ENCODE results near the gene AIMP2. TPM values are rescaled to one million over a fixed set of nuclear protein-coding genes. Genes with fewer than 3 reads are reported as not detected.

The AIMP2 gene
- total RNA-seq, 2 donors from 2014 or later, result 34.4 to 35.4 TPM

DNA sequence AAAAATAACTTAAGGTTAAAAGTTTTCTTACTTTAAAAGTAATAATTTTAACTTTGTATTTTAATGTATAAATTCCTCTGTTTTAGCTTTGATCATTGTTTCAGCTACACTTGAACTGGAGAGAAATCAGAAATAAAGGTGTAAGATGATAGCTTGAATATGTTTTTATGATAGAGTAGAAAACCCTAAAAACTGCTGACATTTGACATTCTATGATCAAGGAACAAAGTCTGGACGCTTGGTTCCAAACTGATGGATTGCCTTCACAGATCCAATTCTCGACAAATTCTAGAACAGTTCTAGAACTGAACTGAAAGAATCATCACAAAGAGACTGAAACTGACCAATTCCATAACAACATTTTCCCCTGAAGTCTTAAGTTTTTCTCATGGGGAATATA, 21.9 kb downstream of the AIMP2 start, which contains the start of gene ANKRD61:
Gene ANKRD61, plus strand, starts transcription at position 389 of the 400 bp plus-strand sequence. Its CDS starts 0 bp downstream, at position 389.
- no peaks in the 10 kb centered on the region for H3K9me3 ChIP-seq
- intact Hi-C loops (cut with DNase I), result no loop called here

DNA sequence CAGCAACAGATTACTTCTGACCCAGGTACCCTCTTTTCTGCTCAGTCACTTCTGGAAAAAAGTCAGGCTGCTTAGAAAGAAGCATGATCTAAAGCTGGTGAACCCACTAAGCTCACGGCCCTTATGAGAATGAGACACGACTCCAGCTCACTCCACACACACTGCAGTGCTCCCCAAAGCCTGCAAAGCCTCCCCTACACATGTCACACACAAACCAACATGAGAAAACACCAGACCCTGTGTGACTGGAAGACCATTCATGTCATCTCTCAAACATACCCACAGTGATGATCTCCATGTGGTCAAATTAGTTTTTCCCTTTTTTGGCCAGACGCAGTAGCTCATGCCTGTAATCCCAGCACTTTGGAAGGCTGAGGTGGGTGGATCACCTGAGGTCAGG, 22.5 kb downstream of the AIMP2 start:
- H3K9me3 ChIP-seq, result no peaks in the 10 kb centered on the region
- TF ChIP-seq POLR2A (IDR thresholded peaks at IDR 0.05) (no peak), POLR2AphosphoS5 (IDR thresholded peaks at IDR 0.05) (no peak)
- TF ChIP-seq, protein P1, sequence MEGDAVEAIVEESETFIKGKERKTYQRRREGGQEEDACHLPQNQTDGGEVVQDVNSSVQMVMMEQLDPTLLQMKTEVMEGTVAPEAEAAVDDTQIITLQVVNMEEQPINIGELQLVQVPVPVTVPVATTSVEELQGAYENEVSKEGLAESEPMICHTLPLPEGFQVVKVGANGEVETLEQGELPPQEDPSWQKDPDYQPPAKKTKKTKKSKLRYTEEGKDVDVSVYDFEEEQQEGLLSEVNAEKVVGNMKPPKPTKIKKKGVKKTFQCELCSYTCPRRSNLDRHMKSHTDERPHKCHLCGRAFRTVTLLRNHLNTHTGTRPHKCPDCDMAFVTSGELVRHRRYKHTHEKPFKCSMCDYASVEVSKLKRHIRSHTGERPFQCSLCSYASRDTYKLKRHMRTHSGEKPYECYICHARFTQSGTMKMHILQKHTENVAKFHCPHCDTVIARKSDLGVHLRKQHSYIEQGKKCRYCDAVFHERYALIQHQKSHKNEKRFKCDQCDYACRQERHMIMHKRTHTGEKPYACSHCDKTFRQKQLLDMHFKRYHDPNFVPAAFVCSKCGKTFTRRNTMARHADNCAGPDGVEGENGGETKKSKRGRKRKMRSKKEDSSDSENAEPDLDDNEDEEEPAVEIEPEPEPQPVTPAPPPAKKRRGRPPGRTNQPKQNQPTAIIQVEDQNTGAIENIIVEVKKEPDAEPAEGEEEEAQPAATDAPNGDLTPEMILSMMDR (IDR thresholded peaks at IDR 0.05), result no peak
- intact Hi-C loops (cut with DNase I), result no loop called here
- no peaks in the 10 kb centered on the region for H3K27me3 ChIP-seq (replicated peaks; ENCODE audit: insufficient read depth)
- no peak overlapping the region for H3K4me3 ChIP-seq
- peaks cover 0 to 8% of the 10 kb centered on the region in 2 donors for H3K36me3 ChIP-seq
- 86% methylated on average over 3 of the region's 3 CpGs for WGBS
- no peak for DNase-seq (ENCODE audit: low spot score)
- no peak overlapping the region for H3K27ac ChIP-seq
- H3K4me1 ChIP-seq (replicated peaks), result peaks cover 16% of the 10 kb centered on the region

More for the DNA sequence above, 21.9 kb downstream of the AIMP2 start, which contains the start of gene ANKRD61:
- TF ChIP-seq POLR2AphosphoS5 (IDR thresholded peaks at IDR 0.05) (no peak), POLR2A (IDR thresholded peaks at IDR 0.05) (no peak)
- TF ChIP-seq, protein P1 (IDR thresholded peaks at IDR 0.05), result no peak
- no peak within 1 kb of the TSS for H3K4me3 ChIP-seq
- H3K4me1 ChIP-seq (replicated peaks), result peaks cover 21% of the 10 kb centered on the region
- WGBS, result 87% methylated on average over 2 of the region's 2 CpGs
- H3K27me3 ChIP-seq (replicated peaks; ENCODE audit: insufficient read depth), result no peaks in the 10 kb centered on the region
- H3K36me3 ChIP-seq, result peaks cover 0 to 8% of the 10 kb centered on the region in 2 donors
- DNase-seq (ENCODE audit: low spot score), result no peak
- peak within 1 kb of the TSS in 1 of 2 donors; percentile 41 for H3K27ac ChIP-seq

DNA sequence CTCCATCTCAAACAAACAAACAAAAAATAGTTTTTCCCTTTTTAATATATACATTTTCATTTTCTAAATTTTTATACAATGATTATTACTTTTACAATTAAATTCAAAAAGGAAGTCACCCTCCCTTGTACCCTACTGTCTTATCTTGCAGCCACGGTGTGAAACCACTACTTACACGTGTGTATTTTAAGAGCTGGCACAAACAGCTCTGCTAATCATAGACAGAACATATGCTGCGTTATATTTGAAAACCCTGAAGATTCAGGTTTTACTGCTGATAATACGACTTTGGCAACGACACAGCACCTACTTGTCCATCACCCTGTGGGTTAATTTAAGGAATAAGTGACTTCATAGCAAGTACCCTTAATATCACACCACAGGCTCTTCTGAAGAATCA, 23.1 kb downstream of the AIMP2 start:
- H3K27me3 ChIP-seq (replicated peaks; ENCODE audit: insufficient read depth), result no peaks in the 10 kb centered on the region
- DNase-seq (ENCODE audit: low spot score), result no peak
- 67% methylated on average over 5 of the region's 5 CpGs for WGBS
- TF ChIP-seq POLR2A (IDR thresholded peaks at IDR 0.05) (no peak), POLR2AphosphoS5 (IDR thresholded peaks at IDR 0.05) (no peak)
- TF ChIP-seq, protein P1 (IDR thresholded peaks at IDR 0.05), result no peak
- H3K4me1 ChIP-seq (replicated peaks), result peaks cover 11% of the 10 kb centered on the region
- H3K9me3 ChIP-seq, result no peaks in the 10 kb centered on the region
- intact Hi-C loops (cut with DNase I), result no loop called here
- H3K27ac ChIP-seq, result no peak overlapping the region
- H3K36me3 ChIP-seq, result peaks cover 0 to 8% of the 10 kb centered on the region in 2 donors
- no peak overlapping the region for H3K4me3 ChIP-seq

DNA sequence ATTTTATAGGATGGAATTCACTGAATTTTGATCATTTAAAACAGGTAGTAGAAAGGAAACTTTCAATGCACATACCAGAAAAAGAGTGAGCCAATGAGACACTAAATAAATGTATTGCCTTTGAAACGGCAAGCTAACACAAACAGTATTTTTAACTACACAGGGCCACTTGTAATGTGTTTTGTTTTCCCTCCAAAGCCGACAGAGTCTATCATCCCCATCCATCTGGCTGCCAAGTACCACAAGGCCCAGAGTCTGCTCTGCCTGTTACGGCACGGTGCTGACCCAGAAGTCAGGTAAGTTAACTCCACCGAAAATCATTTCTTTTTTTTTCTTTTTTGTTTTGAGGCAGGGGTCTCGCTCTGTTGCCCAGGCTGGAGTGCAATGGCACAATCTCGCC, 23.6 kb downstream of the AIMP2 start:
- H3K27me3 ChIP-seq (replicated peaks; ENCODE audit: insufficient read depth), result no peaks in the 10 kb centered on the region
- WGBS, result 65% methylated on average over 7 of the region's 7 CpGs
- TF ChIP-seq POLR2AphosphoS5 (IDR thresholded peaks at IDR 0.05) (no peak), POLR2A (IDR thresholded peaks at IDR 0.05) (no peak)
- no peaks in the 10 kb centered on the region for H3K9me3 ChIP-seq
- no peak overlapping the region for H3K27ac ChIP-seq
- peaks cover 0 to 8% of the 10 kb centered on the region in 2 donors for H3K36me3 ChIP-seq
- no peak overlapping the region for H3K4me3 ChIP-seq
- intact Hi-C loops (cut with DNase I), result no loop called here
- DNase-seq (ENCODE audit: low spot score), result no peak
- H3K4me1 ChIP-seq (replicated peaks), result peaks cover 11% of the 10 kb centered on the region

DNA sequence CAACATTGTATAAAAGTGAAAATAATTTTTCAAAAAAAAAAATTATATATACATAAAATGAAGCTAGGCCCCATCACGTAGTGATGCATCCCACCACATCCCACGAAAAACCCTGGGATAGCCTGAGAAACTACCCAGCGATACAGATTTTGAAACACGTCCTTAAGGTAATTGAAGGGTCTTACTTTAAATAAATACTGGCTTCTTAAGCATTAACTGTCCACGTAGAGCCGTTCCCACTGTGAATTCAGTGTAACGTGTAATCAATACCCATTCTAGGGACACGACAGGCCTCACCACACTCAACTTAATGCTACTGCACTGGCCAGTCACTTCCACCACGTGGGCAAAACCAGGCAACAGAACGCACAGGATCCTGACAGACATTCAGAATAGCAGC, 26.1 kb downstream of the AIMP2 start:
- no peak for TF ChIP-seq POLR2AphosphoS5 (IDR thresholded peaks at IDR 0.05)
- TF ChIP-seq POLR2A (IDR thresholded peaks at IDR 0.05), result no peak
- TF ChIP-seq, protein P1 (IDR thresholded peaks at IDR 0.05), result no peak
- peaks cover 8 to 9% of the 10 kb centered on the region in 2 donors for H3K36me3 ChIP-seq
- intact Hi-C loops (cut with DNase I), result no loop called here
- no peak overlapping the region for H3K27ac ChIP-seq
- H3K4me1 ChIP-seq (replicated peaks), result peaks cover 1% of the 10 kb centered on the region
- H3K27me3 ChIP-seq (replicated peaks; ENCODE audit: insufficient read depth), result no peaks in the 10 kb centered on the region
- no peaks in the 10 kb centered on the region for H3K9me3 ChIP-seq
- H3K4me3 ChIP-seq, result no peak overlapping the region
- DNase-seq (ENCODE audit: low spot score), result no peak
- WGBS, result 90% methylated on average over 10 of the region's 10 CpGs

Measured in prostate gland (tissue), 2 donors.